Germinal center (tissue), 1 donor: ENCODE measurements around the gene MRPS2.
"Not testable (repeated sequence)": the region's sequence is repeated elsewhere in the genome, so short reads cannot be mapped to it uniquely, and the experiment has no call there.

Experiments
- DNase-seq: peaks from one replicate; pipeline ENCODE4 v3.0.0; 2012; ENCODE audit warnings: mixed read lengths, low spot score

Gene MRPS2

DNA sequence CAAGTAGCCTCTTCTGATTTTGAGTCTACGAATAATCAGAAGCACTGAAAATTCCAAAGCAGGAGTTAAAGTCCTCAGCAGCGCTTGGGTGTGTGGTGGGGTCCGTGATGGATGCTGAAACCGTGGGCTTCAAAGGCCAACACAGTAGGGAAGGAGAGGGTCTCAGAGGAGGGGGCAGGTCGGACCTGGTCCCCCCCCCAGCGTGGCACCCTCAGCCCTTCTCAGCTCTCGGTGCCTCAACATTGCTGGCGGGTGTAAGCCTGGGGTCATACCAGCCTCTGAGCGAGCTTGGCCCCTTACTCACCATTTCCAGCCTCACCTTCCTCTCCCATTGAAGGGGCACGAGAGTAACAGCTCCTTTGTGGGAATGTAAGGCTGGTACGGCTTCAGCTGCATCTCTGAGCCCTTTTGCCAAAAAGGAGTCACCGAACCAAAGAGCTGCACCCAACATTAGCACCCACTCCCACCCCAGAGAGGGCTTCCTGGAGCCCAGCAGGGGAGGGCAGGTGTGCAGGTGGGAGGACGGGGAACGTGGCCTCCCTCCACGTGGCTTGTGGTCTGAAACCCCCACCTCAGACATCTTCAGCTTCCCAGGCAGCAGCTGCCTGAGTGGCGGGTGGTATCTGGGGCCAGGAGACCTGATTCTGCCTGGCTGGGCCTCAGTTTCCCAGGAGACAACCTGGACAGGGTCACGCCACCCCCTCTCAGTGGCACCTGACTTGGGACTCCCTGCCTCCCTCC lies 14.0 kb downstream of the MRPS2 start:
- no peak for DNase-seq

DNA sequence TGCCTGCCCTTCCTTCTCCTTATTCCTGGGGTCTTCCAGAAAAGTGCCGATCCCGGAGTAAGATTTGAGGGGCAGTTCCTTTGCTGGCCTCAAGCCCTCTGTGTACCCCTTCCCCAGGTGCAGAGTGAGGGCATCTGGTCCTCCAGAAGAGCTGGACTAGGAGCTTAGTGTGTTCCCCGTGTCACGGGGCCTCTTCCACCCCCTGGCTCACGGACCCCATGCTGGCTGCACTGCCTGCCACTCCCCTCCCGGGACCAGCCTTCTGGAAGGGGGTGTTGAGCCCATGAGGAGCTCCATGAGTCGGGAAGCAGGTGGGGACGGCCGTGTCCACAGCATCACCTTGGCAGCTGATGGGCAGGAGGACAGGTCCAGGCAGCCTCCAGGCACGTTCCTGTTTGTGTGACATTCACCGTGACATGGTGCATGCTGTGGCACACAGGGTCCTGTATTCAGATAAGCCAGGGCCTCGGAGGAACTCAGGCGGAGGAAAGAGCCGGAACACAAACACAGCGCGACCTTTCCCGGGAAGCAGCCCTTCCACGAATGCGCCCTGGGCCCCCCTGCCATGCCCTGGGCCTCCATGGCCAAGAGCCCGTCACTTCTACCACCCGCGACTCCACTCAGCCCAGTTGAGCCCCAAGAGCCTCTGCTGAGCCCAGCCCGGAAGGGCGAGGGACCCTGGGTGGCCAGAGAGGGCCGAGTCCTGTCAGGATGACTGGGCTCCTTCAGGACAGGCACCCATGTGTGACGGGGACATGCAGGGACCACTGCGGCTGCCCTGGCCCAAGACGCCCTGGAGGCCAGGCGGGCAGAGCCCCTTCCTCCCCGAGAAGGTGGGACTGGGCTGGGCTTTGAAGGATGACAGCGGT lies 14.8 kb downstream of the MRPS2 start:
- DNase-seq, result no peak

DNA sequence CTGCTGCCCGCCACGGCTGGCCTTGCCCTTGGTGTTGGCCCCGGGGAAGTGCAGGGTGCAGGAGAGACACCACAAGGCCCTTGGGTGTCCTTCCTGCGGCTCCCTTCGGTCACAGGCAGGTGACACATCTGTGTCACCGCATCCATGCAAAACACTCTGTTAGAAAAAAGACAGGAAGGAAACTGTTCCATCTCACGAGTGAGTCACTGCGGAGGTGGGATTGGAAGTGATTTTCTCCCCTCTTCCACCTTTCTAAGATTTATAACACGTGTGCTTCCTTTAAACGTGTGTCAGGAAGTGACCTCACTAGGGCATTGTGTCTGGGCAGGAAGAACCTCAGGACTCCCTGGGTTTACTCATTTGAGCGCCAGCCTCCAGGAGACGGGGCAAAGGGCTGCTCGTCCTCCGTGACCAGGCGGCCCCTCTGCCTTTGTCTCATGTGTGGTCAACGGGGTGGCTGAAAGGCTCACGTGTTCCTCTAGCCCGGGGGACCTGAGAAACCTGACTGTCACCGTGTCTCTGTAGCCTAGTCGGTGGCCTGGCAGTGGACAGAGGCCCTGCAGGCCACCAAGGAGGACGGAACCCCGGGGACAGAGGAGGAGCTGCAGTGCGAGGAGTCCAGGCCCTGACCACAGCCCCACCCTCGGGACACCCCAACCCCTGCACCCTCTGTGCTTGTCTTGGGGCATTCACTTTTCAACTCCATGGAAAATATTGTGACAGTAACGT lies 15.8 kb downstream of the MRPS2 start:
- DNase-seq, result no peak

DNA sequence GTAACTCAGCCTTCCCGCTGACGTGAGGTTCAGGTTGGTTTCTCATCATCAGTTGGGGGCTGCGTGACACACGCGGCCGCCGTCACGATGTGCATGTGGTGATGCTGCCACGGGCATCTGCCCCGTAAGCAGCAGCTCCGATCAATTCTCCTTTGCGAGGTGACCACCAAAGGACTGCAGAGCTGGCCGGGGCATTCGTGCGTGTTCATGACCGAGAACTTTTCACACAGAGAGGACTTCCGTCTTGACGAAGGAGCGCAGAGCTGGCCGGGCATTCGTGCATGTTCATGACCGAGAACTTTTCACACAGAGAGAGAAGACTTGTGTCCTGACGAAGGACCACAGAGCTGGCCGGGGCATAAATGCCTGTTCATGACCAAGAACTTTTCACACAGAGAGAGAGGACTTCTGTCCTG lies 16.9 kb downstream of the MRPS2 start:
- DNase-seq, result no peak

DNA sequence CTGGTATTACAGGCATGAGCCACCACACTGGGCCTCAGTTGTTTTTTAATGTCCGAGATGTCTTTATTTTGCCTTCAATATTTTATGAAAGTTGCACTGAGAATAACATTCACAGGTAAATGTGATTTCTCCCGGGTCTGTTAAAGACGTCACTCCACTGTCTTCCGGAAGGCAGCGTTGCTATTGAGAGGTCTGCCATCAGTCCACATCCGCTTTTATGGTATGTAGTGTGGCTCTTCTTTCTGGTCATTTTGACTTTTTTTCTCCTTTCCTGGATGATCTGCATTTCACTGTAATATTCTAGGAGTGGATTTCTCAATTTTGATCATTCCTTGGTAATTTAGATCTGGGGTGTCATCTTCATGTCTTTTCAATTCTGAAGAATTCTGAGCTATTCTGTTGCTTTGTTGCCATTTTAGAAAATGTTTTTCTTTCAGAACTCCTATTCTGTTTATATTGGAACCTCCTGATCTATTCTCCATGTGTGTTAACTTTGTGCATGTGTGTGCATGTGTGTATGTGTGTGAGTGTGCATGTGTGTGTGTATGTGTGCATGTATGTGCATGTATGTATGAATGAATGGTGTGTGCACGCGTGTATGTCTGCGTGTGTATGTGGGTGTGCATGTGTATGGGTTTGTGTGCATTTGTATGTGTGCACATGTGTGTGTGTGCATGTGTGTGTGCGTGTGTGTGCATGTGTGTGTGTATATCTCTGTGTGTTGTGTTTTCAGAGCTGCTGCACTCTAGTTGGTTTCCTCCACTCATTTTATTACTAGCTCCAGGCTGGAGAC lies 18.9 kb downstream of the MRPS2 start:
- DNase-seq, result no peak

DNA sequence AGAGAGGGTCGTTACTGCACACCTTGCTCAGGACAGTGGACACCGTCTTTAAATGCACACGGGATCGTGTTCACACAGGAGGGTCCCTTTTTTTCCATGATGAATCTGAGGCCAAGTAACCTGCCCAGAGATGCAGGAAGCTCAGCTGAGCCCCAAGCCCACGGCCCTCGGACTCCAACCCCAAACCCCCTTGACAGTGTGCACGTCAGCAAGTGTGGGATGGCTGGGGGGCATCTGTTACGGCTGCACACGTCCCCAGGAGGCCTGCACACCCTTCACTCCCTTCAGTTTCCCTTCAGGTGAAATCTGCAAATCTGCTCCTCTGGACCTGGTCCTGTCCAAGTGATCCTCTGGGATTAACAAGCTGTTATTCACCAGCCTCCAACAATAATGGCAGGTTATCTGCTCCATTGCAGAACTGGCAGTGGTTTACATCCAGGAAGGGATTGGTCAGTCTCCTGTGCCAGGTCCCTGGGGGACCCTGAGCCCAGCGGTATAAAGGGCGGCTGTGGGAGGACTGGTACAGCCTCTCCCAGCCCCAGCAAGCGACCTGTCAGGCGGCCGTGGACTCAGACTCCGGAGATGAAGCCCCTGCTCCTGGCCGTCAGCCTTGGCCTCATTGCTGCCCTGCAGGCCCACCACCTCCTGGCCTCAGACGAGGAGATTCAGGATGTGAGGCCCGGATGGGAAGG lies 20.6 kb downstream of the MRPS2 start, which contains the start of gene LCN1:
Gene LCN1 (plus strand): TSS at position 525 of the 692 bp plus-strand sequence. CDS start 58 bp downstream, at position 583.
- no peak for DNase-seq

DNA sequence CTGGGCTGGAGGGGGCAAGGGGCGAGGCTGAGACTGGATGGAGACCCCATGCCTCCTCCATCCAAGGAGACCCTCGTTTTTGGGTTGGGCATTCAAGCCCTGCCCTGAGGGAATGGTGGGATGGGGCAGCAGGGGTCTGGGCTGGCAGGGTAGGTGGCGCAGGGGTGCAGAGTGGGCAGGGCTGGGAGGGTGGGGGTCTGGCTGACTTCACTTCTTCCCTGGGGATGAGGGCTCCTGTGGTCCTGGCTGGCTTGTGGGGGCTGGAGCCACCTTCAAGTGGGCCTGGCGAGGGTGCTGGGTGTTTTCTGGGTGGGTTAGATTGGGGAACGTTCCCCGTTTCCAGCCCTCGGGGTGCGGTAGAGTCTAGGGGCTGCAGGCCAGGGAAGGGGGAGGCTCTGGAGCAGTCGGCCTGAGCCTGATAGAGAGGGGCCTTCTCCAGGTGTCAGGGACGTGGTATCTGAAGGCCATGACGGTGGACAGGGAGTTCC lies 21.2 kb downstream of the MRPS2 start:
- DNase-seq, result no peak

DNA sequence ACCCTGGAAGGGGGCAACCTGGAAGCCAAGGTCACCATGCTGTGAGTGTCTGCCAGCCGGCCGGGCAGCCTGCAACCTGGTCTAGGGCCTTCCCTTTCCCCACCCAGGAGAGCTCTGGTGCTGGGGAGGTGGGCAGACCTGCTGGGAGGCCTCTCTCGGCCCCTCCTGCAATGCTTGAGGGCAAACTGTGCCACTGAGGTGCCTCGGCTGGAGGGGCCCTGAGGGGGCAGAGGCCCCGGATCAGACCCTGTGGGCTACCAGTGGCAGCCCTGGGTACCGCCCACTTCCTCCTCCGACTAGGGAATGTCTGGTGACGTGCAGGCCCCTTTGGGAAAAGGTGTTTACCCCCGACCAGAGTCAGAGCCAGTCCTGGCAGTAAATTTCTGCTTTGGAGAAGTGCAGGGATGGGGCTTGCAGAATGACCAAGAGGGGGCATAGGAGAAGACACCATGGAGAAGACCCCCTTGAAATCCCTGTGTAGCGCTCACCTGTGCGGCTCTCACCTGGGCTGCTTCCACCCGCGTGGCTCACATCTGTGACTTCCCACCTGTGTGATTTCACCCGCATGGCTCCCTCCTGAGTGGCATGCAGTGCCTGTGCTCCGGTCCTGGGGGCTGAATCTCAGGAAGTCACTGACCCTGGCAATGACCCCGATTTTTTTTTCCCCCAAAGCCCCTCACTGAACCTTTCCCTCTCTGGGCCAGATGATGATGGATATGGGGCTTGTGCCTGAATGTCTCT lies 21.8 kb downstream of the MRPS2 start:
- DNase-seq, result no peak

DNA sequence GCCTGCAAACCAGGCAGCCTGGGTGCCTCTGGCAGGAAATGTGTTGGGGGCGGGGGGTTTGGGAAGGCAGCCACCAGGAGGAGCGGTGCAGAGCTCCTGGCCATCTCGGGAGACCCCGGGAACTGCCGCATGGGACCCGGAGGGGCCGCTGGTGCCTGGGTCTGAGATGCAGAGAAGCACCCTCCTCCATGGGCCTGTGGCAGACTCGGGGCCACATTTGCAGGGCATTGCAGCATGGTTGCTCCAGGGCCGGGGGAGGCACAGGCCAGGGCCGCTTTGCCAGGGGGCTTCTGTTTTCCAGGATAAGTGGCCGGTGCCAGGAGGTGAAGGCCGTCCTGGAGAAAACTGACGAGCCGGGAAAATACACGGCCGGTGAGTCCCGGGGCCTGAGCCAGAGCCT lies 22.4 kb downstream of the MRPS2 start:
- no peak for DNase-seq

DNA sequence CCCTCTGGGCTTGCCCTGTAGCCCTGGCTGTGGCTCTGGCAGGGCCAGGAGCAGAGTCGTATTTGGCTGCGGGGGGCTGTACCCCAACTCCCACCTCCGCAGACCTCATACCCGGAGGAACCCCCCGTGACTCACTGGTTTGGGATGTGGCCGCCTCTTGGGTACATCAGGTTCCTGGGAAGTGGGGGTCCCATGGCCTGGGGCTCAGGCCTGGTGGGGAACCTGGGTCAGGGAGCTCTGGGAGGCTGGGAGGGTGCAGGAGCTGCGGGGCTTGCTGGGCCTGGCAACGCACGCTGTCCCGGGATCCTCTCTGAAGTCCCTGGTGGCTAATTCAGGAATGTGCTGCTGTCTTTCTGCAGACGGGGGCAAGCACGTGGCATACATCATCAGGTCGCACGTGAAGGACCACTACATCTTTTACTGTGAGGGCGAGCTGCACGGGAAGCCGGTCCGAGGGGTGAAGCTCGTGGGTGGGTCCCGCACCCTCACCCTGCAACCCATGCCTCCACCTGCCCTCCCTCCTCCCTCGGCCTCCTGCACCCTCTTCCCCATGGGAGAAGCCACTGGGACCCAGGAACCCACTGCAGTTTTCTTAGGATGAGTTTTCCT lies 23.1 kb downstream of the MRPS2 start:
- DNase-seq, result no peak

DNA sequence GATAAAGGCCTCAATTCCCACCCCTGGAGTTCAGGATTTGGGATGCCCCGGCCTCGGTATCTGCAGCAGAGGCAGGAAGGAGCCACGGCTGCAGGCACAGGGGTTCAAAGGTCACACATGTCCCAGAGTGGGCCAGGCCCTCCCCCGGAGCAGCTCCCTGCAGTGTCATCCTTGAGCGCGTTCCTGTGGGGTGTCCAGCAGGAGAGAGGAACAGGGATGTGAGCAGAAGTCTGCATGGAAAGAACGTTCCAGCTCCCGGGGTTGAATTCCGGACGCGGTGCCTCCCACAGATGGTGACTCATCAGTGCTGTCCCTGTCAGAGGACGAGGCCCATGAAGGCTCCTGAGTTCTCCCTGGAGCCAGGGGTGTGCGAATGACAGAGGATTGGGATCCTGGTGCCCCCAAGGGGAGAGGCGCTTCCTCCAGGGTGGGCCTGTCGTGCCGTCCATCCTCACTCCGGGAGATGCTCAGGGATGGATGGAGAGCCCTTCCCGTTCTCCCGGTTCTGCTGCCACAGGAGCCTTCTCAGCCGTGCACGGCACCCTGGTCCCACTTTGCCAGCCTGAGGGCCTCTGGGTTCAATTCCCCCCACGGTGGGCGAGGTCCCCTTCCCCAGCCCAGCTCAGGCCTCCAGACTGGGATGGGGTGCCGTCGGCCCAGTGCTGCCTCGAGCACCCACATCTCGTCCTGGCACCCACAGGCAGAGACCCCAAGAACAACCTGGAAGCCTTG lies 23.8 kb downstream of the MRPS2 start:
- DNase-seq, result no peak

DNA sequence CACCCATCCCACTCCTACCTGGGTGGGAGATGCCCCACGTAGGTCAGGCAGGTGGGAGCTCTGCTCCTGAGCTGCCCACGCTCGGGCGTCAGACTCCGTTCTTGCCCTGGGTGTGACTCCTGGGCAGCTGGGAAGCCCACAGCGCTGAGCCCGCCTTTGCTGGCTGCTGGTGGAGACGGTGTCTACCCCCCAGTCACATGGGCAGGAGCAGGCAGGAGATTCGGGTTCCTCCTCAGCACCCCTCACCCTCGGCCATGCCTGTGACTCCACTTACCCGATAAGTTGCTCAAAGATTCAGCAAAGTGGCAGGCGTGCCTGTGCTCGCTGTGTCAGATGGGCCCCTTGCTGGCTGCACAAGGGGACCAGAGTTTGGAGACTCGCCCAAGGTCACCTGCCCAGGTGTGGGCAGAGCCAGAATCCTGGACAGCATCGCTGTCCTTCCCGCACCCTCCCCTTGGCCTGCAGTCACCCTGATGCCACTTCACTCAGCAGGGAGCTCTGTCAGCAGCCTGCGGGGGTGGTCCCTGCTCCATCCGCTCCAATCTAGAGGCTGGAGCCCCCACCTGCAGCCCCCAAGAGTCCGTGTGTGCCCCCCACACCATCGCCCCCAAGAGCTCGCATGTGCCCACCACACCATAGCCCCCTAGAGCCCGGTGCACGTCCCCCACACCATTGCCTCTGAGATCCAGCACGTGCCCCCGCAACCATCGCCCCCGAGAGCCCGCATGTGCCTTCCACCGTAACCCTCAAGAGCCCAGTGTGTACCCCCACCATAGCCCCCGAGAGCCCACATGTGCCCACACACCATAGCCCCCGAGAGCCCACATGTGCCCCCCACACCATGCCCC lies 25.0 kb downstream of the MRPS2 start:
- DNase-seq, result no peak

DNA sequence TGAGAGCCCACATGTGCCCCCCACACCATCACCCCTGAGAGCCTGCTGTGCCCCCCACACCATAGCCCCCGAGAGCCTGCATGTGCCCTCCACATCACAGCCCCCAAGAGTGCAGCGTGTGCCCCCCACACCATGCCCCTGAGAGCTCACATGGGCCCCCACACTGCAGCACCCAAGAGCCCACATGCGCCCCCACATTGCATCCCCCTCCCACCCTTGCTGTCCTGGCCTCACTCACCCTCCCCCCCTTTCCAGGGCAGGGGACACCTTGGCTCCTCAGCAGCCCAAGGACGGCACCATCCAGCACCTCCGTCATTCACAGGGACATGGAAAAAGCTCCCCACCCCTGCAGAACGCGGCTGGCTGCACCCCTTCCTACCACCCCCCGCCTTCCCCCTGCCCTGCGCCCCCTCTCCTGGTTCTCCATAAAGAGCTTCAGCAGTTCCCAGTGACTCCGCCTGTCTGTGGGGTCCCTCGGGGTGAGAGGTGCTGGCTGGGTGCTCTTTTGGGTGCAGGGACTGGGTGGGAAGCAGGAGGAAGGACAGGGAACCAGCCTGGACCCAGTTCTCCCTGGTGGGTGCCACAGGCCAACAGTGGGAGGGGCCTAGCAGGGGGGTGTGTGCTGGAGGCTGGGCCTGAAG lies 25.7 kb downstream of the MRPS2 start:
- no peak for DNase-seq

DNA sequence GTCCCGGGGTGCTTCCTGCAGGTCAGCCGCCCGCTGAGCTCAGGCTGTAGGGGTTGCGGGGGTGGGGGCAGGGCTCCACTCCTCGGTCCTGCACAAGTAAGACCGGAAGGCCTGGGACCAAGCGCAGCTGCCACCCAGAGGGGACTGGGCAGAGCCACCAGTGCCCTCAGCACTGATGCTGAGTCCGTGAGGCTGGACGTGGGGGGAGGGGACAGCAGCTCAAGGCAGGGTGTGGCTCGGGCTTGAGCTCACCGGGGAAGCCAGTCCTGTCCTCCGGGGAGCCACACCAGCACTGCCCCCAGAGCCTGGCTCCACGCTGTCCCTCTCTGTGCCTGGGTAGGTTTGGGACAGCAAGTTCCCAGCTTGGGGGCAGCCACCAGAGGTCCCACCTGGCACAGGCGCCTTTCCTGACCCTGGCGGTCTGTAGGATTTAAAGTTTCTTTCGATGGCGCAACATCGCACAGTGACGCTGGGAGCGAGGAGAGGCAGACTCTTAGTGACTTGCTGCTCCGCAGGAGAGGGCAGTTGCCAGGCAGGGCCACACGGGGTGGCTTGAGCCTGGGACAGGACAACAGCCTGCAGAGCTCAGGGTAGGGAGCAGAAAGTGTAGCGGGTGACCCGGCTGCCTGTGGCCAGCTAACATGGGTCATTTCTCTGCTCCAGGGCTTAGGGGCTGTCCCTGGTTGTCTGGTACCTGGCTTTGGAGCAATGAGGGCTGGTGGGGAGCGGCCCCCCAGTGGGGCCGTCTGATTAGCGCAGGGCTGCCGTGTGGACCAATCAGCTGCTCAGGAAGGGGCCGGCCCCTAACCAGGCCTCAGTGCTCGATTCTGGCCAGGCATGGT lies 26.5 kb downstream of the MRPS2 start:
- no peak for DNase-seq

DNA sequence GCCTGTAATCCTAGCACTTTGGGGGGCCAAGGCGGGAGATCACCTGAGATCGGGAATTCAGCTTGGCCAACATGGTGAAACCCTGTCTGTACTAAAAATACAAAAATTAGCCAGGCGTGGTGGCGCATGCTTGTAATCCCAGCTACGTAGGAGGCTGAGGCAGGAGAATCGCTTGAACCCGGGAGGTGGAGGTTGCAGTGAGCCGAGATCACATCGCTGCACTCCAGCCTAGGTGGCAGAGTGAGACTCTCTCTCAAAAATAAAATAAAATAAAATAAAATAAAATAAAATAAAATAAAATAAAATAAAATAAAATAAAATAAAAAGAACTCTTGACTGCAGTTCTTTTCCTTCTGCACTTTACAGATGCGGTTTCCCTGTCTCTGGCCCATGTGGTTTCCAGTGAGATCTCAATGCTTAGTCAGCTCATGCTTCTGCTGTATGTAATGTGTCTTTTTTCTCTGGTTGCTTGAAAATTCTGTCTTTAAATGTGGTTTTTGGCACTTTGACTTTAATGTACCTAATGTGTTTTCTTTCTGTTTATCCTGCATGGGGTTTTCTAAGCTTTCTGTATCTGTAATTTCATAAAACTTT lies 28.5 kb downstream of the MRPS2 start:
- not testable (repeated sequence) for DNase-seq

DNA sequence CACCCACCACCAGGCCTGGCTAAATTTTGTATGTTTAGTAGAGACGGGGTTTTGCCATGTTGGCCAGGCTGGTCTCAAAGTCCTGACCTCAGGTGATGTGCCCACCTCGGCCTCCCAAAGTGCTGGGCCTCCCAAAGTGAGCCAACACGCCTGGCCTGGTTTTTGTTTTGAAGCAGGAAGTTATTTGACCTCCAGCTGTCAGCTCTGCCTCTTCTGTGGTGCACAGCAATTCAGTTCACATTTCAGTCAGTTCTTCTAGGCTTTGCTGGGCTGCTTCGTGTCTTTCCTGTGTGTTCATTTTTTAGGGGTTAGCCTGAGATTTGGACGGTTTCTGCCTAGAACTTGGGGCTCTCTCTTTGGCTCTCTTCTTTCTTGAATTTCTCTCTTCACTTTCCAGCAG lies 29.7 kb downstream of the MRPS2 start:
- DNase-seq, result no peak
